Pancreas (tissue), 10 donors: ENCODE results near the gene AUTS2. TPM values are rescaled to one million over a fixed set of nuclear protein-coding genes. Genes with fewer than 3 reads are reported as not detected.

ENCODE experiments used
- ATAC-seq, 4 donors: fragments of 200-7000 bp; cut with Tn5 transposase; one replicate each; pipeline versions ENCODE4 v1.8.0 to v1.9.1; 2020; ENCODE audit warnings: mild to moderate bottlenecking in 4 of 4, moderate library complexity in 4 of 4
- DNase-seq, 6 donors: peaks; one replicate each; pipeline ENCODE4 v3.0.0-alpha.2; 2020
- FAIRE-seq: peaks from 2 replicates; lab custom pipeline; 2012; peaks lifted over from hg19 to GRCh38; lab: Jason Lieb, UNC
- H3K27ac ChIP-seq, 4 donors: fragments of 200-600 bp; sonication (generic); 1 replicate in 3 of 4; 2 replicates in 1 of 4; pipeline versions ENCODE4 v1.5.0 to v1.8.0; 2020
- H3K27me3 ChIP-seq, 4 donors: fragments of 200-600 bp; one replicate each; pipeline ENCODE4 v1.8.0; 2021
- H3K36me3 ChIP-seq, 3 donors: fragments of 200-600 bp; sonication (generic) in 1 of 3; one replicate each; pipeline versions ENCODE4 v1.5.0 to v1.8.0; 2020 to 2021
- H3K4me1 ChIP-seq, 3 donors: fragments of 200-600 bp; one replicate each; pipeline ENCODE4 v1.8.0; 2021
- H3K4me3 ChIP-seq, 4 donors: fragments of 200-600 bp; sonication (generic) in 2 of 4; one replicate each; pipeline versions ENCODE4 v1.5.0 to v1.8.0; 2020 to 2021
- H3K9me3 ChIP-seq, 4 donors: fragments of 200-600 bp; one replicate each; pipeline ENCODE4 v1.8.0; 2021
- CTCF ChIP-seq, 4 donors: fragments of 200-600 bp; sonication (generic) in 3 of 4; IDR thresholded peaks; one replicate each; pipeline versions ENCODE4 v1.5.0 to v1.8.0; 2021; ENCODE audit warnings: antibody characterized with exemption in 4 of 4
- WGBS, 2 donors: extraction: QIAGEN DNeasy Blood & Tissue Kit; methylation state at CpG; one replicate each; pipeline ENCODE4 v1.1.7; 2013; 5-methylcytosine and 5-hydroxymethylcytosine counted together
- intact Hi-C, 3 donors: fragments of 100-400 bp; cut with DNase I; formaldehyde crosslinking; loops; one replicate each; pipeline versions ENCODE4 v1.11.1 to v1.14.2; 2022
- polyA plus RNA-seq, 2 donors: library from polyadenylated mRNA; stranded (reverse); fragments of 200-250 nt; gene quantifications; one replicate each; pipeline ENCODE4 v1.2.3, GENCODE V29; 2013
- total RNA-seq, 6 donors: library from RNA; stranded (reverse); fragmentation: NEBNext Ultra II Directional in 4 of 6; extraction: Animal tissue kit (Norgen Biotek cat#: 25700) in 4 of 6; gene quantifications; one replicate each; pipeline versions ENCODE4 v1.2.1 to v1.2.4, GENCODE V29; 2021 to 2023
- donor health status: healthy with polysubstance abuse.
- donor health status: DM: no; HTN: no; CAD: no; lungs with moderate emphysema.
- donor health status: DM: no; HTN: no; CAD: no.
- donor health status: control.
- donor health status: control.
- donor health status: Bipolar disorder and iron deficiency.
- donor health status: DM: yes; HTN: yes; CAD: no.
- donor health status: DM: no; HTN: no; CAD: no.
- donor health status: DM: no; HTN: no; CAD: no.
- donor health status: DM: yes; HTN: yes; CAD: no.

The AUTS2 gene
- total and polyA plus RNA-seq, 8 donors = 5.8 to 16.8 (median 9.9) TPM

DNA sequence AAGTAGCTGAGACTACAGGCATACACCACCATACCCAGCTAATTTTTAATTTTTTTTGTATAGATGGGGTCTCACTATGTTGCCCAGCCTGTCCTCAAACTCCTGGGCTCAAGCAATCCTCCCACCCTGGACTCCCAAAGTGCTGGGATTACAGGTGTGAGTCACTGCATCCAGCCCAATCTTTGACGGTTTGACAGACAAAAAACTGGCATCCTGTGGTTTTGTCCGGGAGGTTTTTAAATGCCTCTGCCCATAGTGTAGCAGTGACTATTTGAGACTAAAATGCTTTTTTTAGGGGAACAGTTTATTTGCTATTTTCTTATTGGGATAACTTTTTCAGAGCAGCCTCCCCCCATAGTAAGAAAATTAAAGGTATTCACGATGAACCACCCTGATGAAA lies 1010.0 kb downstream of the AUTS2 start:
- H3K4me1 ChIP-seq = no peaks in the 10 kb centered on the region
- no peak overlapping the region for H3K4me3 ChIP-seq
- DNase-seq (no peak), FAIRE-seq (no peak), ATAC-seq (no peak)
- no peaks in the 10 kb centered on the region for H3K36me3 ChIP-seq
- intact Hi-C loops = no loop called here
- 73 to 81% methylated on average over 3 of the region's 3 CpGs for WGBS, 2 donors
- no peaks in the 10 kb centered on the region for H3K27me3 ChIP-seq
- TF ChIP-seq CTCF (IDR thresholded peaks at IDR 0.05) = no peak
- no peaks in the 10 kb centered on the region for H3K9me3 ChIP-seq
- no peak overlapping the region for H3K27ac ChIP-seq

GRCh38 chr7:70612811-70613210 lies 1014.5 kb downstream of the AUTS2 start:
- no peak for TF ChIP-seq CTCF (IDR thresholded peaks at IDR 0.05)
- intact Hi-C loops = no loop called here
- H3K9me3 ChIP-seq = no peaks in the 10 kb centered on the region
- no peaks in the 10 kb centered on the region for H3K27me3 ChIP-seq
- no peaks in the 10 kb centered on the region for H3K36me3 ChIP-seq
- 90 to 94% methylated on average over 5 of the region's 5 CpGs for WGBS, 2 donors
- no peak for DNase-seq
- H3K4me1 ChIP-seq = no peaks in the 10 kb centered on the region
- no peak overlapping the region for H3K4me3 ChIP-seq
- ATAC-seq = no peak
- H3K27ac ChIP-seq = no peak overlapping the region
- FAIRE-seq = no peak

DNA sequence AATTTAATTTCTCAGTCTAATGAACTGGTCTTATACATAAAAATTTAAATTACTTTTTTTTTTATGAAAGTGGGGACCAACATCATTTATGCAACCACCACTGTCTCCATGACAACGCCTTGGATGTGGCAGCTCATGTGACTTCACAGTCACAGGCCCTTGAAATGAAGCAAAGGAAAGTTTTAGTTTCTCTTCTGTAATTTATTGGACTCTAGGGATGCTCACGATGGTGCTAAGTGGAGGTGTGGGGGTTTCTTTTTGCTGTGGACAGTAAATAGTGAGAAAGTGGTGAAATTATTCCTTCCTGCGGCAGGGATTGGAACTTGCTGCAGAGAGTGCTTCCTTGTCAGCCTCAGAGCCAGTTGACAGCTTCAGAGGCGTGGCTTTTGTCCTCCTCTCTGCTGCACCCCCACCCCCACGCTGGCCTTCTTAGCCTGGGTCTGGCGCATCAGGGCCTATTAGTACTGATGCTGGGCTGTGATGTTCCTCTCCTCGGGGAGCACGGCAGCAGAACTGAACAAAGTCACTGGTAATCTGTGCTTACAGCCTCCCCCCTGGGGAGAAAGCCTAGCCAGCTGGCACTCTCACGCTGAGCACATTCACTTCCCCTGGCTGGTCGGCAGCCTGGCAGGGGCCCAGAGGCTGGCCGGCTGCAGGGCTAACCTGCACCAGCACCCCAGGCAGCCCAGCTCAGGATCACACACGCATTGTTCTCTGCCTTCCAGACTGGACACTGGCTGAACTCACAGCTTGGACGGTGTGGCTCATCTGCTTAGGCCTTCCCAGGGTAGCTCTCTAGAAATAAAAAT lies 1016.2 kb downstream of the AUTS2 start:
- ATAC-seq = peak; percentile 93 to 96 (median 94)
- no peaks in the 10 kb centered on the region for H3K4me1 ChIP-seq
- no peak overlapping the region for H3K4me3 ChIP-seq
- 17 to 25% methylated on average over 13 of the region's 13 CpGs for WGBS, 2 donors
- H3K27ac ChIP-seq = peak overlapping the region in 1 of 4 donors; percentile 11
- H3K27me3 ChIP-seq = no peaks in the 10 kb centered on the region
- H3K9me3 ChIP-seq = no peaks in the 10 kb centered on the region
- peak; percentile 32 to 80 (median 71) for DNase-seq
- FAIRE-seq = no peak
- no peaks in the 10 kb centered on the region for H3K36me3 ChIP-seq
- TF ChIP-seq CTCF (IDR thresholded peaks at IDR 0.05) = no peak
- intact Hi-C loops = no loop called here

GRCh38 chr7:70615066-70615606 lies 1016.9 kb downstream of the AUTS2 start:
- Histone ChIP-seq H3K9me3 (no peaks in the 10 kb centered on the region), H3K4me1 (no peaks in the 10 kb centered on the region), H3K36me3 (no peaks in the 10 kb centered on the region), H3K27me3 (no peaks in the 10 kb centered on the region), H3K27ac (no peak overlapping the region), H3K4me3 (no peak overlapping the region)
- no peak for TF ChIP-seq CTCF (IDR thresholded peaks at IDR 0.05)
- FAIRE-seq = no peak
- 49 to 50% methylated on average over 5 of the region's 5 CpGs for WGBS, 2 donors
- ATAC-seq = peak in 3 of 4 donors; percentile 4 to 26 (median 13)
- DNase-seq = no peak
- intact Hi-C loops = no loop called here

DNA sequence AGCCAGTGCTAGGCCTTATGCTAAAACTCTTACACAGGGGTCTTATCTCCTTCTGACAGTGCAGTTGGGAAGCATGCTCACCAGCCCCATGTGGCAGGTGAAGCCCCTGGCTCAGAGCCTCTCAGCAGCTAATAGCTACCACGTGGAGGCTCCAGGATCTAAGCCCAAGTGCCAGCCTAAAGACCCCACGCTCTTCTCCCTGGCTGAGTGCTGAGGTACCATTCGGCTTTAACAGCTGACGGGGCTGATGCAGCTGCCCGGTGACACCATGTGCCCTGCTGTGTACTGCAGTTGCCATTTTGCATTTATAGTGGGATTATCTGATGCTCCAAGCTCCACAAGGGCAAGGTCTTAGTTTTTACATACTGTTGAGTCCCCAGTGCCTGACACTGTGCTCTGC lies 1017.9 kb downstream of the AUTS2 start:
- 81 to 88% methylated on average over 5 of the region's 5 CpGs for whole genome bisulfite sequencing, 2 donors
- H3K4me1 ChIP-seq = no peaks in the 10 kb centered on the region
- no peak for DNase-seq
- no peaks in the 10 kb centered on the region for H3K27me3 ChIP-seq
- intact Hi-C loops = no loop called here
- ATAC-seq = no peak
- no peak overlapping the region for H3K27ac ChIP-seq
- TF ChIP-seq CTCF (IDR thresholded peaks at IDR 0.05) = no peak
- no peaks in the 10 kb centered on the region for H3K36me3 ChIP-seq
- H3K4me3 ChIP-seq = no peak overlapping the region
- H3K9me3 ChIP-seq = no peaks in the 10 kb centered on the region
- FAIRE-seq = no peak
